H1 (cell line): Measurements from ENCODE around the gene PPP2R2B.

Experiments
- CHD1 ChIP-seq: IDR thresholded peaks from 2 replicates; pipeline ENCODE4 v1.6.1; 2012; ENCODE audit warnings: low read depth, low read length, improper control_type of control experiment
- JUN ChIP-seq: IDR thresholded peaks from 2 replicates; pipeline ENCODE4 v1.6.1; 2011; ENCODE audit warnings: low read depth, mild to moderate bottlenecking, improper control_type of control experiment, low read length
- KDM4A ChIP-seq: IDR thresholded peaks from one replicate; pipeline ENCODE4 v1.7.1; 2012; ENCODE audit warnings: low read depth, mild to moderate bottlenecking, moderate library complexity, low read length, inconsistent platforms; ENCODE audit not compliant: severe bottlenecking
- POLR2A ChIP-seq, 2 experiments: IDR thresholded peaks; 1 replicate in 1 of 2; 2 replicates in 1 of 2; pipeline ENCODE4 v1.6.1; 2011; ENCODE audit warnings: low read depth in 2 of 2, low read length in 2 of 2, mild to moderate bottlenecking in 2 of 2; ENCODE audit errors: control extremely low read depth in 1 of 2
- POLR2AphosphoS5 ChIP-seq: IDR thresholded peaks from 2 replicates; pipeline ENCODE4 v1.6.1; 2011; ENCODE audit warnings: low read depth, low read length
- RAD21 ChIP-seq, 2 experiments: IDR thresholded peaks in 1 of 2; conservative IDR thresholded peaks in 1 of 2; 2 replicates each; pipeline ENCODE4 v1.6.1; 2011; ENCODE audit warnings: low read depth in 2 of 2, low read length in 2 of 2, improper control_type of control experiment in 1 of 2, inconsistent platforms in 1 of 2, mild to moderate bottlenecking in 1 of 2, moderate library complexity in 1 of 2
- RNF2 ChIP-seq: fragments of 200-900, 300-1000 bp; sonication (generic); IDR thresholded peaks from 2 replicates; pipeline ENCODE4 v1.7.1; 2016; ENCODE audit warnings: borderline replicate concordance, low read depth, mild to moderate bottlenecking, antibody characterized with exemption, low read length; ENCODE audit not compliant: poor library complexity, severe bottlenecking; ENCODE audit errors: missing control alignments
- TEAD4 ChIP-seq: IDR thresholded peaks from 2 replicates; pipeline ENCODE4 v1.6.1; 2012; ENCODE audit warnings: low read depth, low read length, inconsistent platforms, mixed read lengths
- ZNF274 ChIP-seq: IDR thresholded peaks from 2 replicates; pipeline ENCODE4 v1.7.0; 2012; ENCODE audit warnings: low read length, borderline replicate concordance; ENCODE audit errors: extremely low read depth
- TF ChIP-seq, protein P1 (sequence below), 3 experiments: IDR thresholded peaks; 1 replicate in 2 of 3; 2 replicates in 1 of 3; pipeline versions ENCODE4 v1.5.1 to v1.6.1; 2011; ENCODE audit warnings: low read length in 3 of 3, mild to moderate bottlenecking in 3 of 3, inconsistent platforms in 2 of 3, low read depth in 1 of 3, moderate library complexity in 1 of 3; ENCODE audit not compliant: insufficient read depth in 1 of 3; ENCODE audit errors: control extremely low read depth in 1 of 3
- TF ChIP-seq, protein P2 (sequence below): IDR thresholded peaks from 2 replicates; pipeline ENCODE4 v1.6.1; 2012; ENCODE audit warnings: inconsistent platforms

DNA sequence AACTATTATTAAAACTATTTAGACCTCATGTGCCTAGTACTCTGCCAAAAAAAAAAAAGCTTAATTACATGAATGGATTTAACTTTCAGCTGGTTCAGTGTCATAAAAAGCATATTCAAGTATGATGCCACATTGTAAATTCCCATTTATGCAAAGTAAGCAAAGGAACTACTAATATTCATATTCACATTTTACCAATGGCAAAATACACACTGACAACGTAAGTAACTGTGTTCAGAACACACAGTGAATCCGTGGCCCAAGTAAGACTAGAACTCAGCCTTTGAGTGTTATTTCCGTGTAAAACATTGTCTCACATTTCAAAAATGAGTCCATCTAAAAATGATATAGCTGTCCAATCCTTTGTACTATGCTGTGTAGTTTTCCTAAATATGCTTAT is 56.8 kb downstream of the PPP2R2B start:
- no peak for TF ChIP-seq ZNF274
- TF ChIP-seq POLR2A (IDR thresholded peaks at IDR 0.05; ENCODE audit: control extremely low read depth in 1 of 2, low read depth in 2 of 2, low read length in 2 of 2), result no peak
- no peak for TF ChIP-seq JUN
- TF ChIP-seq, protein P1, sequence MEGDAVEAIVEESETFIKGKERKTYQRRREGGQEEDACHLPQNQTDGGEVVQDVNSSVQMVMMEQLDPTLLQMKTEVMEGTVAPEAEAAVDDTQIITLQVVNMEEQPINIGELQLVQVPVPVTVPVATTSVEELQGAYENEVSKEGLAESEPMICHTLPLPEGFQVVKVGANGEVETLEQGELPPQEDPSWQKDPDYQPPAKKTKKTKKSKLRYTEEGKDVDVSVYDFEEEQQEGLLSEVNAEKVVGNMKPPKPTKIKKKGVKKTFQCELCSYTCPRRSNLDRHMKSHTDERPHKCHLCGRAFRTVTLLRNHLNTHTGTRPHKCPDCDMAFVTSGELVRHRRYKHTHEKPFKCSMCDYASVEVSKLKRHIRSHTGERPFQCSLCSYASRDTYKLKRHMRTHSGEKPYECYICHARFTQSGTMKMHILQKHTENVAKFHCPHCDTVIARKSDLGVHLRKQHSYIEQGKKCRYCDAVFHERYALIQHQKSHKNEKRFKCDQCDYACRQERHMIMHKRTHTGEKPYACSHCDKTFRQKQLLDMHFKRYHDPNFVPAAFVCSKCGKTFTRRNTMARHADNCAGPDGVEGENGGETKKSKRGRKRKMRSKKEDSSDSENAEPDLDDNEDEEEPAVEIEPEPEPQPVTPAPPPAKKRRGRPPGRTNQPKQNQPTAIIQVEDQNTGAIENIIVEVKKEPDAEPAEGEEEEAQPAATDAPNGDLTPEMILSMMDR (IDR thresholded peaks at IDR 0.05; ENCODE audit: control extremely low read depth in 1 of 3, insufficient read depth in 1 of 3, low read depth in 1 of 3, low read length in 3 of 3), result no peak
- TF ChIP-seq POLR2AphosphoS5, result no peak
- TF ChIP-seq CHD1, result no peak
- TF ChIP-seq RNF2, result no peak
- TF ChIP-seq KDM4A, result no peak
- TF ChIP-seq TEAD4, result no peak
- TF ChIP-seq, protein P2, sequence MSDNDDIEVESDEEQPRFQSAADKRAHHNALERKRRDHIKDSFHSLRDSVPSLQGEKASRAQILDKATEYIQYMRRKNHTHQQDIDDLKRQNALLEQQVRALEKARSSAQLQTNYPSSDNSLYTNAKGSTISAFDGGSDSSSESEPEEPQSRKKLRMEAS, result no peak
- TF ChIP-seq RAD21 (IDR thresholded peaks at IDR 0.05 in 1 of 2, conservative IDR thresholded peaks at IDR 0.05 in 1 of 2; ENCODE audit: low read depth in 2 of 2, low read length in 2 of 2), result no peak
